Measurements from ENCODE around the gene CD151. TPM values are rescaled to one million over a fixed set of nuclear protein-coding genes. Genes with fewer than 3 reads are reported as not detected.
A peak's percentile ranks its signal among the peaks of the same experiment; 100 is the strongest.

Gene CD151
- polyA plus RNA-seq, 1 of the 3 experiments (the other 2 are of a cell fraction): 922 TPM

DNA sequence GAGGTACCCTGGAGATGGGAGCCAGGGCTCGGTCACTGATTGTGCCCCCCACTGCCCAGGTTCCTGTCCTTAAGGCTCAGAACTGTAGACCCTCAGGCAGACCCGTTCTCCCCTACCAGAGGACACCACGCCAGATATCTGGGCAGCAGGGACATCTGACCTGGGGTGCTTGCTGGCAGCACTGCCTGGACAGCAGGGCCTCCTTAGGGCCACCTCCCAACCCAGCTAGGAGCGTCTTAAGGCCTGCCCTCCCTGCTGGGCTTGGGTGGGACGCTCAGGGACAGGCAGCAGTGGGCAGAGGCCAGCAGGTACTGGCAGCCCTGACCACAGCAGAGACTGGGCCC, 6.5 kb downstream of the CD151 start (continued):
- TF ChIP-seq, protein P1, sequence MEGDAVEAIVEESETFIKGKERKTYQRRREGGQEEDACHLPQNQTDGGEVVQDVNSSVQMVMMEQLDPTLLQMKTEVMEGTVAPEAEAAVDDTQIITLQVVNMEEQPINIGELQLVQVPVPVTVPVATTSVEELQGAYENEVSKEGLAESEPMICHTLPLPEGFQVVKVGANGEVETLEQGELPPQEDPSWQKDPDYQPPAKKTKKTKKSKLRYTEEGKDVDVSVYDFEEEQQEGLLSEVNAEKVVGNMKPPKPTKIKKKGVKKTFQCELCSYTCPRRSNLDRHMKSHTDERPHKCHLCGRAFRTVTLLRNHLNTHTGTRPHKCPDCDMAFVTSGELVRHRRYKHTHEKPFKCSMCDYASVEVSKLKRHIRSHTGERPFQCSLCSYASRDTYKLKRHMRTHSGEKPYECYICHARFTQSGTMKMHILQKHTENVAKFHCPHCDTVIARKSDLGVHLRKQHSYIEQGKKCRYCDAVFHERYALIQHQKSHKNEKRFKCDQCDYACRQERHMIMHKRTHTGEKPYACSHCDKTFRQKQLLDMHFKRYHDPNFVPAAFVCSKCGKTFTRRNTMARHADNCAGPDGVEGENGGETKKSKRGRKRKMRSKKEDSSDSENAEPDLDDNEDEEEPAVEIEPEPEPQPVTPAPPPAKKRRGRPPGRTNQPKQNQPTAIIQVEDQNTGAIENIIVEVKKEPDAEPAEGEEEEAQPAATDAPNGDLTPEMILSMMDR (IDR thresholded peaks at IDR 0.05): no peak
- TF ChIP-seq NRF1 (IDR thresholded peaks at IDR 0.05; ENCODE audit: low read depth, low read length) (no peak), MXI1 (IDR thresholded peaks at IDR 0.05; ENCODE audit: low read depth, low read length) (no peak)

DNA sequence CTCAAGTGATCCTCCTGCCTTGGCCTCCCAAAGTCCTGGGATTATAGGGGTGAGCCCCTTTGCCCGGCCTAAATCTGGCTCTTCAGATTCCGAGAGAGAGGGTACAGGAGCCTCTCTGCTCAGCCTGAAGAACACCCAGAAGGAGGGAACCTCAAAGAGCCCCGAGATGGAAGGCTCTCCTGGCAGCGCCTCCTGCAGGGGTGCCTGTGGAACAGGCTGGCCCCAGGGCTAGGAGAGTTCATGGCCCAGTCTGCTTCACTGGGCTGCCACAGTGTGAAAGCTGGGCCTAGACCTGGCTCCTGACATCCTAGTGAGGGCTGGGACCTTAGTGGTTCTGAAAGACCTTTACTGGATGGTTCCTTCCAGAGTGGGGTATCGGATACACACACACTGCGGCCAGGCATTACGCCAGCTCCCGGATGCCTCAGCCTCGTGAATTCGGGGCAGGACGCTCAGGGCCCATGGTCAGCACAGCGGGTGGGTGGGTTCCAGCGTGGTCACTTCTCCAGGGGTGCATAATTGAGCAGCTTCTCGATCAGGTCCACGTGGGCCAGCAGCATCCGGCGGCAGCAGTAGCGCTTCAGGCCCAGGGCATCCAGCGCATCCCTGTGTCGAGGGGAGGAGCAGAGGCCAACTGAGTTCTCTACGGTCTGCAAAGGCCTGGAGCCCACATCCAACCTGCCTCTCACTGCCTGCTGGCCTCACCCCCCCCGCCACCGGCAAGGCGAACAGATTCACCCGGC, 7.3 kb downstream of the CD151 start:
- CTCF ChIA-PET: interaction anchor here (0.8 to 3.8 kb wide), 4 partner anchors 8 to 211 kb away, joined by 3 to 21 read pairs (median 4); partner anchors contain the start of gene PNPLA2
- Histone ChIP-seq H3K4me1 (ENCODE audit: control insufficient read depth in 1 of 2, insufficient read depth in 2 of 2, low read depth in 1 of 2, low read length in 1 of 2) (peaks cover 3 to 30% of the 10 kb centered on the region in 2 experiments; a peak in 2 of 4 replicates), H3F3A (replicated peaks; ENCODE audit: insufficient read depth) (peaks cover 45% of the 10 kb centered on the region), H3K9ac (peak overlapping the region; percentile 97; the same call in 1 of the 2 replicates), H3K4me3 (ENCODE audit: low read depth in 2 of 2, low read length in 1 of 2) (peak overlapping the region in 1 of 2 experiments; percentile 100; a peak in 2 of 4 replicates), H3K36me3 (replicated peaks in 1 of 2; ENCODE audit: control insufficient read depth in 1 of 2, insufficient read depth in 2 of 2, low read length in 1 of 2) (peaks cover 24 to 45% of the 10 kb centered on the region in 2 experiments), H3K79me2 (ENCODE audit: insufficient read depth) (peaks cover 76% of the 10 kb centered on the region), H3K27ac (ENCODE audit: low read depth in 2 of 2, low read length in 1 of 2) (peak overlapping the region in 1 of 2 experiments; percentile 27; a peak in 1 of 4 replicates), H3K9me2 (no peaks in the 10 kb centered on the region), H3K4me2 (peak overlapping the region; percentile 100), H2AFZ (ENCODE audit: low read depth) (no peak overlapping the region), H4K20me1 (ENCODE audit: insufficient read depth) (peaks cover 65% of the 10 kb centered on the region), H3K27me3 (ENCODE audit: insufficient read depth) (no peaks in the 10 kb centered on the region), H3K9me3 (no peaks in the 10 kb centered on the region)
- TF ChIP-seq, protein P1 (IDR thresholded peaks at IDR 0.05): peak; percentile 53
- TF ChIP-seq, protein P2, sequence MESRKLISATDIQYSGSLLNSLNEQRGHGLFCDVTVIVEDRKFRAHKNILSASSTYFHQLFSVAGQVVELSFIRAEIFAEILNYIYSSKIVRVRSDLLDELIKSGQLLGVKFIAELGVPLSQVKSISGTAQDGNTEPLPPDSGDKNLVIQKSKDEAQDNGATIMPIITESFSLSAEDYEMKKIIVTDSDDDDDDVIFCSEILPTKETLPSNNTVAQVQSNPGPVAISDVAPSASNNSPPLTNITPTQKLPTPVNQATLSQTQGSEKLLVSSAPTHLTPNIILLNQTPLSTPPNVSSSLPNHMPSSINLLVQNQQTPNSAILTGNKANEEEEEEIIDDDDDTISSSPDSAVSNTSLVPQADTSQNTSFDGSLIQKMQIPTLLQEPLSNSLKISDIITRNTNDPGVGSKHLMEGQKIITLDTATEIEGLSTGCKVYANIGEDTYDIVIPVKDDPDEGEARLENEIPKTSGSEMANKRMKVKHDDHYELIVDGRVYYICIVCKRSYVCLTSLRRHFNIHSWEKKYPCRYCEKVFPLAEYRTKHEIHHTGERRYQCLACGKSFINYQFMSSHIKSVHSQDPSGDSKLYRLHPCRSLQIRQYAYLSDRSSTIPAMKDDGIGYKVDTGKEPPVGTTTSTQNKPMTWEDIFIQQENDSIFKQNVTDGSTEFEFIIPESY (IDR thresholded peaks at IDR 0.05; ENCODE audit: borderline replicate concordance, low read depth): no peak
- TF ChIP-seq GATA2 (CRISPR knock-in tag; IDR thresholded peaks at IDR 0.05) (no peak), SMC3 (IDR thresholded peaks at IDR 0.05; ENCODE audit: low read depth, low read length) (no peak), TCF12 (IDR thresholded peaks at IDR 0.05) (no peak)
- DNase-seq: peak; percentile 56
- WGBS (ENCODE audit: low lambda C conversion rate): 81% methylated on average over 14 of the region's 25 CpGs
- POLR2A ChIA-PET: interaction anchor here (0.6 to 2.0 kb wide), 3 partner anchors 9 to 1073 kb away, joined by 3 to 7 read pairs (median 6); partner anchors contain the start of gene PNPLA2

Measured in SK-N-SH (cell line).